Liver (tissue), 9 donors: ENCODE data around the gene LPP. TPM values are rescaled to one million over a fixed set of nuclear protein-coding genes. Genes with fewer than 3 reads are reported as not detected.

Experiments used
- DNase-seq: peaks from one replicate; pipeline ENCODE4 v3.0.0-alpha.2; 2017; ENCODE audit warnings: low spot score
- H3K27ac ChIP-seq, 2 donors: one replicate each; pipeline ENCODE4 v1.7.0; 2013; ENCODE audit warnings: inconsistent platforms in 2 of 2, low read length in 2 of 2, control low read depth in 1 of 2, low read depth in 1 of 2, mild to moderate bottlenecking in 1 of 2
- H3K27me3 ChIP-seq, 4 donors: one replicate each; pipeline versions ENCODE4 v1.6.1 to v1.7.0; 2013; ENCODE audit warnings: low read length in 3 of 4, inconsistent platforms in 1 of 4, mild to moderate bottlenecking in 1 of 4, moderate library complexity in 1 of 4; ENCODE audit not compliant: control insufficient read depth in 4 of 4, insufficient read depth in 4 of 4
- H3K36me3 ChIP-seq, 4 donors: one replicate each; pipeline versions ENCODE4 v1.6.1 to v1.7.0; 2013; ENCODE audit warnings: low read length in 3 of 4, mild to moderate bottlenecking in 3 of 4, low read depth in 1 of 4, moderate library complexity in 1 of 4; ENCODE audit not compliant: control insufficient read depth in 4 of 4, insufficient read depth in 3 of 4
- H3K4me1 ChIP-seq, 4 donors: one replicate each; pipeline versions ENCODE4 v1.6.1 to v1.7.0; 2013; ENCODE audit warnings: low read length in 3 of 4, mild to moderate bottlenecking in 3 of 4, moderate library complexity in 1 of 4; ENCODE audit not compliant: control insufficient read depth in 4 of 4, insufficient read depth in 4 of 4
- H3K4me3 ChIP-seq, 3 donors: one replicate each; pipeline versions ENCODE4 v1.6.1 to v1.7.0; 2013; ENCODE audit warnings: low read length in 3 of 3, control low read depth in 1 of 3, low read depth in 1 of 3, mild to moderate bottlenecking in 1 of 3
- H3K9ac ChIP-seq, 2 donors: one replicate each; pipeline ENCODE4 v1.7.0; 2013; ENCODE audit warnings: low read length in 2 of 2, mild to moderate bottlenecking in 2 of 2, moderate library complexity in 2 of 2, control low read depth in 1 of 2, low read depth in 1 of 2
- H3K9me3 ChIP-seq, 4 donors: one replicate each; pipeline versions ENCODE4 v1.6.1 to v1.7.0; 2013; ENCODE audit warnings: low read length in 3 of 4; ENCODE audit not compliant: control insufficient read depth in 4 of 4
- ATF3 ChIP-seq: IDR thresholded peaks from 2 replicates; pipeline ENCODE4 v1.6.1; 2016; ENCODE audit warnings: antibody characterized with exemption
- CTCF ChIP-seq: fragments of 150-350 bp; IDR thresholded peaks from 2 replicates; pipeline ENCODE4 v1.5.1; 2017; ENCODE audit warnings: improper control_type of control experiment, low read depth, low read length; ENCODE audit not compliant: missing input control
- EGR1 ChIP-seq, 2 donors: IDR thresholded peaks; 2 replicates each; pipeline ENCODE4 v1.6.1; 2016 to 2018; ENCODE audit warnings: antibody characterized with exemption in 2 of 2, low read depth in 2 of 2
- FOXA2 ChIP-seq: IDR thresholded peaks from 2 replicates; pipeline ENCODE4 v1.6.1; 2016; ENCODE audit warnings: antibody characterized with exemption
- GABPA ChIP-seq, 2 donors: IDR thresholded peaks in 1 of 2; conservative IDR thresholded peaks in 1 of 2; 2 replicates each; pipeline ENCODE4 v1.6.1; 2016; ENCODE audit warnings: antibody characterized with exemption in 2 of 2, mild to moderate bottlenecking in 1 of 2, moderate library complexity in 1 of 2
- HNF4A ChIP-seq, 2 donors: conservative IDR thresholded peaks; 2 replicates each; pipeline ENCODE4 v1.6.1; 2016; ENCODE audit warnings: antibody characterized with exemption in 2 of 2, mild to moderate bottlenecking in 2 of 2
- JUND ChIP-seq, 2 donors: IDR thresholded peaks; 2 replicates each; pipeline ENCODE4 v1.6.1; 2016; ENCODE audit warnings: antibody characterized with exemption in 2 of 2
- MAX ChIP-seq: IDR thresholded peaks from 2 replicates; pipeline ENCODE4 v1.6.1; 2016; ENCODE audit warnings: antibody characterized with exemption
- NR2F2 ChIP-seq: IDR thresholded peaks from 2 replicates; pipeline ENCODE4 v1.6.1; 2016; ENCODE audit warnings: antibody characterized with exemption
- RAD21 ChIP-seq, 2 donors: IDR thresholded peaks; 2 replicates each; pipeline ENCODE4 v1.6.1; 2016; ENCODE audit warnings: antibody characterized with exemption in 2 of 2, mild to moderate bottlenecking in 2 of 2
- REST ChIP-seq: IDR thresholded peaks from 2 replicates; pipeline ENCODE4 v1.6.1; 2016; ENCODE audit warnings: antibody characterized with exemption, mild to moderate bottlenecking
- RXRA ChIP-seq, 2 donors: IDR thresholded peaks; 2 replicates each; pipeline ENCODE4 v1.6.1; 2017 to 2018; ENCODE audit warnings: antibody characterized with exemption in 2 of 2, mild to moderate bottlenecking in 1 of 2
- SP1 ChIP-seq: IDR thresholded peaks from 2 replicates; pipeline ENCODE4 v1.6.1; 2018; ENCODE audit warnings: antibody characterized with exemption, mild to moderate bottlenecking
- YY1 ChIP-seq: IDR thresholded peaks from 2 replicates; pipeline ENCODE4 v1.6.1; 2016; ENCODE audit warnings: antibody characterized with exemption, mild to moderate bottlenecking
- ZBTB33 ChIP-seq: IDR thresholded peaks from 2 replicates; pipeline ENCODE4 v1.6.1; 2016; ENCODE audit warnings: antibody characterized with exemption
- WGBS: extraction: QIAGEN DNeasy Blood & Tissue Kit; methylation state at CpG from one replicate; pipeline ENCODE4 v1.1.7; 2013; 5-methylcytosine and 5-hydroxymethylcytosine counted together
- polyA plus RNA-seq, 2 donors: library from polyadenylated mRNA; stranded (reverse) in 1 of 2; unstranded in 1 of 2; fragments of 200-250 nt in 1 of 2; fragments of >200 nt in 1 of 2; fragmentation: Nextera tagmentation in 1 of 2; extraction: Ambion mirVana in 1 of 2; gene quantifications; one replicate each; pipeline versions ENCODE4 v1.2.1 to v1.2.3, GENCODE V29; 2013 to 2015
- total RNA-seq, 2 donors: library from RNA; depleted of rRNA; stranded (reverse); fragments of >200 nt; gene quantifications; one replicate each; pipeline ENCODE4 v1.2.3, GENCODE V29; 2014
- donor health status: healthy.
- donor health status: healthy.
- donor health status: healthy.
- donor health status: healthy.
- donor health status: healthy.

The LPP gene
- total and polyA plus RNA-seq, 4 donors = 3.3 to 53.7 (median 28.2) TPM

GRCh38 chr3:188557235-188557634 is 403.3 kb downstream of the LPP start (continued):
- TF ChIP-seq RXRA (IDR thresholded peaks at IDR 0.05) = no peak
- no peak for TF ChIP-seq SP1
- no peak for TF ChIP-seq ZBTB33

GRCh38 chr3:188558343-188559071 is 404.6 kb downstream of the LPP start:
- TF ChIP-seq REST (no peak), GABPA (IDR thresholded peaks at IDR 0.05 in 1 of 2, conservative IDR thresholded peaks at IDR 0.05 in 1 of 2) (no peak), RXRA (IDR thresholded peaks at IDR 0.05) (no peak), NR2F2 (no peak), RAD21 (IDR thresholded peaks at IDR 0.05) (no peak), ZBTB33 (no peak), EGR1 (IDR thresholded peaks at IDR 0.05; ENCODE audit: low read depth in 2 of 2) (no peak), ATF3 (no peak), FOXA2 (no peak), SP1 (no peak), YY1 (no peak), HNF4A (conservative IDR thresholded peaks at IDR 0.05) (no peak), MAX (no peak), CTCF (no peak), JUND (IDR thresholded peaks at IDR 0.05) (no peak)
- Histone ChIP-seq H3K4me3 (no peak overlapping the region), H3K27ac (no peak overlapping the region), H3K4me1 (peaks cover 0 to 11% (median 2%) of the 10 kb centered on the region in 4 donors), H3K9ac (no peak overlapping the region), H3K27me3 (no peaks in the 10 kb centered on the region), H3K36me3 (no peaks in the 10 kb centered on the region), H3K9me3 (no peaks in the 10 kb centered on the region)
- DNase-seq = no peak
- WGBS = 56% methylated on average over 5 of the region's 5 CpGs
